Measurements from ENCODE around the gene PSPC1. TPM values are rescaled to one million over a fixed set of nuclear protein-coding genes. Genes with fewer than 3 reads are reported as not detected.

Gene PSPC1
- total RNA-seq, 4 donors from 2014 or later: 42.0 to 82.5 (median 58.8) TPM

DNA sequence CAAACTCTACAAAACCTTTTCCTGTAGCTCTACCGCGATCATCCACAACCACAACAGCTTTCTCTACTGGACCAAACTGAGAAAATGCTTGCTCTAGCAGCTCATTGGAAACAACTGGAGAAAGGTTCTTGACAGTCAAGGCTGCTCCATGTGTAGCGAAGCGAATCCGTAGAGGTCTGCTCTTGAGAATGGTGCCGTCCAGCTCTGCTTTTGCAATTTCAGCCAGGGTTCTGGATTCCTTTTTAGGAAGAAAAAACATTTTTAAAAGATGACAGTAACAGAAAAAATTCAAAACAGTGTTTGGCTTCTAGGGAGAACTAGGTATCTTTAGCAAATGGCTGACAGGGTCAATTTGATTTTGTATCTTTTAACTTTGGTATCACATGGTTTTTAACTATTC lies 10.4 kb downstream of the PSPC1 start:
- Histone ChIP-seq H3K4me1 (peaks cover 0 to 39% (median 10%) of the 10 kb centered on the region in 3 donors), H3K27ac (no peak overlapping the region), H3K27me3 (no peaks in the 10 kb centered on the region), H3K4me3 (no peak overlapping the region), H3K9me3 (no peaks in the 10 kb centered on the region), H3K36me3 (peaks cover 0 to 41% of the 10 kb centered on the region in 2 donors)
- TF ChIP-seq EP300 (IDR thresholded peaks at IDR 0.05) (no peak), POLR2A (IDR thresholded peaks at IDR 0.05) (no peak), POLR2AphosphoS5 (IDR thresholded peaks at IDR 0.05) (no peak)
- TF ChIP-seq, protein P1, sequence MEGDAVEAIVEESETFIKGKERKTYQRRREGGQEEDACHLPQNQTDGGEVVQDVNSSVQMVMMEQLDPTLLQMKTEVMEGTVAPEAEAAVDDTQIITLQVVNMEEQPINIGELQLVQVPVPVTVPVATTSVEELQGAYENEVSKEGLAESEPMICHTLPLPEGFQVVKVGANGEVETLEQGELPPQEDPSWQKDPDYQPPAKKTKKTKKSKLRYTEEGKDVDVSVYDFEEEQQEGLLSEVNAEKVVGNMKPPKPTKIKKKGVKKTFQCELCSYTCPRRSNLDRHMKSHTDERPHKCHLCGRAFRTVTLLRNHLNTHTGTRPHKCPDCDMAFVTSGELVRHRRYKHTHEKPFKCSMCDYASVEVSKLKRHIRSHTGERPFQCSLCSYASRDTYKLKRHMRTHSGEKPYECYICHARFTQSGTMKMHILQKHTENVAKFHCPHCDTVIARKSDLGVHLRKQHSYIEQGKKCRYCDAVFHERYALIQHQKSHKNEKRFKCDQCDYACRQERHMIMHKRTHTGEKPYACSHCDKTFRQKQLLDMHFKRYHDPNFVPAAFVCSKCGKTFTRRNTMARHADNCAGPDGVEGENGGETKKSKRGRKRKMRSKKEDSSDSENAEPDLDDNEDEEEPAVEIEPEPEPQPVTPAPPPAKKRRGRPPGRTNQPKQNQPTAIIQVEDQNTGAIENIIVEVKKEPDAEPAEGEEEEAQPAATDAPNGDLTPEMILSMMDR (IDR thresholded peaks at IDR 0.05): no peak
- ATAC-seq: no peak
- 71 to 76% methylated on average over 5 to 6 of the region's 6 CpGs for WGBS, 2 donors (ENCODE audit: low coverage in 1 of 2)

DNA sequence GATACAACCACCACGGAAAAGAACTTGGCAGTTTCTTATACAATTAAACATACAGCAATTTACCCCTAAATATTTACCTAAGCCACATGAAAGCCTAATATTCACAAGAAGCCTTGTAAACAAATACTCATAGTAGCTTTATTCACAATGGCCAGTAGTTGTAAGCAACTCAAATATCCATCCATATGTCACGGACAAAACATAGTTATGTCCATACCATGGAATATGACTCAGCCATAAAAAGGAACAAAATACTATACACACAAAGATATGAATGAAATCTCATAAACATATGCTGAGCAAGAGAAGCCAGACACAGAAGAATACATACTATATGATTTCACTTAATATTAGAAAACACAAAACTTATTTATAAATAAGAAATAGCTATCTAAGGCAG lies 12.9 kb downstream of the PSPC1 start:
- Histone ChIP-seq H3K9me3 (no peaks in the 10 kb centered on the region), H3K36me3 (peaks cover 0 to 41% of the 10 kb centered on the region in 2 donors), H3K4me3 (no peak overlapping the region), H3K4me1 (peaks cover 0 to 43% (median 4%) of the 10 kb centered on the region in 3 donors), H3K27me3 (no peaks in the 10 kb centered on the region), H3K27ac (no peak overlapping the region)
- 53 to 70% methylated on average over 2 of the region's 2 CpGs for WGBS, 2 donors (ENCODE audit: low coverage in 1 of 2)
- TF ChIP-seq POLR2AphosphoS5 (IDR thresholded peaks at IDR 0.05) (no peak), EP300 (IDR thresholded peaks at IDR 0.05) (no peak), POLR2A (IDR thresholded peaks at IDR 0.05) (no peak)
- TF ChIP-seq, protein P1 (IDR thresholded peaks at IDR 0.05): no peak
- no peak for ATAC-seq

DNA sequence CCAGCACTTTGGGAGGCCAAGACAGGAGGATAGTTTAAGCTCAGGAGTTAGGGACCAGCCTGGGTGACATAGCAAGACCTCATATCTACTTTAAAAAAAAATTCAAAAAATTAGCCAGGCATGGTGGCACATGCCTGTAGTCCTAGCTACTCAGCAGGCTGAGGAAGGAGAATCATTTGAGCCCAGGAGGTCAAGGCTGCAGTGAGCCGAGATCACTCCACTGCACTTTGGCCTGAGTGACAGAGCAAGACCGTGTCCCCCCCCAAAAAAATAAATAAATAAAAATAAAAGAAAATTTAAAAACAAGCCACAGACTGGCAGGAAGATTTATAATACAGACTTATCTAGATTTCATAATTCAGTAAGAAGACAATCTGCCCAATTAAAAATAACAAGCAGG lies 14.8 kb downstream of the PSPC1 start:
- Histone ChIP-seq H3K27ac (no peak overlapping the region), H3K4me3 (no peak overlapping the region), H3K9me3 (no peaks in the 10 kb centered on the region), H3K27me3 (no peaks in the 10 kb centered on the region), H3K4me1 (peaks cover 0 to 45% (median 4%) of the 10 kb centered on the region in 3 donors), H3K36me3 (peaks cover 0 to 53% of the 10 kb centered on the region in 2 donors)
- no peak for TF ChIP-seq EP300 (IDR thresholded peaks at IDR 0.05)
- TF ChIP-seq POLR2A (IDR thresholded peaks at IDR 0.05): no peak
- TF ChIP-seq, protein P1 (IDR thresholded peaks at IDR 0.05): no peak
- no peak for TF ChIP-seq POLR2AphosphoS5 (IDR thresholded peaks at IDR 0.05)
- no peak for ATAC-seq
- WGBS, 2 donors (ENCODE audit: low coverage in 1 of 2): 75 to 80% methylated on average over 2 of the region's 2 CpGs

DNA sequence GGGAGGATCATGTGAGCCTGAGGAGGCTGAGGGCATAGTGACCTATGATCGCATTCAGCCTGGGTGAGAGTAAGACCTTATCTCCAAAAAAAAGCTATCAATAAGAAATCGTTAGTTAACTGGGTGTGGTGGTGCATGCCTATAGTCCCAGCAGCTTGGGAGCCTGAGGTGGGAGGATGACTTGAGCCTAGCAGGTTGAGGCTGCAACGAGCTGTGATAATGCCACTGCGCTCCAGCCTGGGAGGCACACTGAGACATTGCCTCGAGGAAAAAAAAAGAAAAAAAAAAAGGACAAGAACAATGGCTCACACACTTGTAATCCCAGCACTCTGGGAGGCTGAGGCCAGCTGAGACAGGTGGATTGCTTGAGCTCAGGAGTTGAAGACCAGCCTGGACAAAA lies 16.2 kb downstream of the PSPC1 start:
- ATAC-seq: no peak
- no peaks in the 10 kb centered on the region for H3K27me3 ChIP-seq
- TF ChIP-seq POLR2AphosphoS5 (IDR thresholded peaks at IDR 0.05) (no peak), POLR2A (IDR thresholded peaks at IDR 0.05) (no peak), EP300 (IDR thresholded peaks at IDR 0.05) (no peak)
- TF ChIP-seq, protein P1 (IDR thresholded peaks at IDR 0.05): no peak
- no peak overlapping the region for H3K27ac ChIP-seq
- H3K36me3 ChIP-seq: peaks cover 0 to 51% of the 10 kb centered on the region in 2 donors
- H3K4me3 ChIP-seq: no peak overlapping the region
- no peaks in the 10 kb centered on the region for H3K9me3 ChIP-seq
- 42 to 51% methylated on average over 4 of the region's 5 CpGs for WGBS, 2 donors (ENCODE audit: low coverage in 1 of 2)
- peaks cover 0 to 57% (median 4%) of the 10 kb centered on the region in 3 donors for H3K4me1 ChIP-seq

DNA sequence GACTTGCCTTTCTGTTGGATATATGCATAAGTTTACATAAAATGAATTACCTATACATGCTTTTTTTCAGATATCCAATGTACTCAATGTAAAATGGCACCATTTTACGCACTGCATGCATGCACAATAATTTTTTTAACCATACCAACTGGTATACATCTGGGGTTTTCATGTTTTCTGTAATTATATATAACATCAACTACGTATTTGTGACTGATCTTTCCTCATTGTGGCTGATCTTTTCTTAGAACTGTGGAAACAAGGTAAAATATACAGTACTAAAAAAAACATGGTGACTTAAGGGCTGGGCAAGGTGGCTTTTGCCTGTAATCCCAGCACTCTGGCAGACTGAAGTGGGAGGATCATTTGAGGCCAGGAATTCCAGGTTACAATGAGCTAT lies 18.5 kb downstream of the PSPC1 start:
- H3K27me3 ChIP-seq: no peaks in the 10 kb centered on the region
- H3K9me3 ChIP-seq: no peaks in the 10 kb centered on the region
- H3K4me1 ChIP-seq: peaks cover 0 to 56% (median 4%) of the 10 kb centered on the region in 3 donors
- H3K4me3 ChIP-seq: no peak overlapping the region
- WGBS, 2 donors (ENCODE audit: low coverage in 1 of 2): 77 to 93% methylated on average over 2 of the region's 2 CpGs
- TF ChIP-seq, protein P1 (IDR thresholded peaks at IDR 0.05): no peak
- TF ChIP-seq EP300 (IDR thresholded peaks at IDR 0.05): no peak
- ATAC-seq: no peak
- peaks cover 0 to 32% of the 10 kb centered on the region in 2 donors for H3K36me3 ChIP-seq
- no peak overlapping the region for H3K27ac ChIP-seq

Measured in gastroesophageal sphincter (tissue), 4 donors.